ENCODE results near the gene SPIRE1. TPM values are rescaled to one million over a fixed set of nuclear protein-coding genes. Genes with fewer than 3 reads are reported as not detected.

Gene SPIRE1
- total RNA-seq, 1 experiment from 2014 or later, result 16.6 TPM

DNA sequence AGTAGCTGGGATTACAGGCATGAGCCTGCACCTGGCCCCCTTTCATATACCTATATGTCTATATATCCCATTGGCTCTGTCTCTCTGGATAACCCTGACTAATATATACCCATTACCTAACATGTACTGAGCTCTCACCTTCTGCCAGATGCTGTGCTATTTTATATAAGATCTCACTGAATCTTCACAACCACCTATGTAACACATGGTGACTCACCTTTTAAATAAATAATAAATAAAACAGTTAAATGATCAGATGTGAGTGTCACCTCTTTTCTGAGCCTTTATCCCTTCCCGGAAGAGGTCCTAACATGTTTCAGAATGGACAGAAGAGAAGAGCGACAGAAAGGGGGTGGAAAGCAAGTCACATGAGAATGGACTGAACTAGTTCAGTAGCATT lies 123.1 kb downstream of the SPIRE1 start:
- no peak overlapping the region for H2BK15ac ChIP-seq (ENCODE audit: low read depth, low read length)
- H3K23ac ChIP-seq (ENCODE audit: insufficient read length, low read depth, low read length), result no peak overlapping the region
- H3K9ac ChIP-seq (ENCODE audit: extremely low read depth, insufficient read length, low read length), result no peak overlapping the region
- no peaks in the 10 kb centered on the region for H3K27me3 ChIP-seq (ENCODE audit: insufficient read depth, low read length)
- no peak overlapping the region for H3K56ac ChIP-seq (ENCODE audit: insufficient read length, low read depth, low read length)
- H2AK5ac ChIP-seq (ENCODE audit: insufficient read length, low read length), result no peak overlapping the region
- H3K27ac ChIP-seq (ENCODE audit: insufficient read length, low read depth, low read length), result no peak overlapping the region
- TF ChIP-seq, protein P1, sequence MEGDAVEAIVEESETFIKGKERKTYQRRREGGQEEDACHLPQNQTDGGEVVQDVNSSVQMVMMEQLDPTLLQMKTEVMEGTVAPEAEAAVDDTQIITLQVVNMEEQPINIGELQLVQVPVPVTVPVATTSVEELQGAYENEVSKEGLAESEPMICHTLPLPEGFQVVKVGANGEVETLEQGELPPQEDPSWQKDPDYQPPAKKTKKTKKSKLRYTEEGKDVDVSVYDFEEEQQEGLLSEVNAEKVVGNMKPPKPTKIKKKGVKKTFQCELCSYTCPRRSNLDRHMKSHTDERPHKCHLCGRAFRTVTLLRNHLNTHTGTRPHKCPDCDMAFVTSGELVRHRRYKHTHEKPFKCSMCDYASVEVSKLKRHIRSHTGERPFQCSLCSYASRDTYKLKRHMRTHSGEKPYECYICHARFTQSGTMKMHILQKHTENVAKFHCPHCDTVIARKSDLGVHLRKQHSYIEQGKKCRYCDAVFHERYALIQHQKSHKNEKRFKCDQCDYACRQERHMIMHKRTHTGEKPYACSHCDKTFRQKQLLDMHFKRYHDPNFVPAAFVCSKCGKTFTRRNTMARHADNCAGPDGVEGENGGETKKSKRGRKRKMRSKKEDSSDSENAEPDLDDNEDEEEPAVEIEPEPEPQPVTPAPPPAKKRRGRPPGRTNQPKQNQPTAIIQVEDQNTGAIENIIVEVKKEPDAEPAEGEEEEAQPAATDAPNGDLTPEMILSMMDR (conservative IDR thresholded peaks at IDR 0.05), result no peak
- H3K79me2 ChIP-seq (ENCODE audit: insufficient read depth, low read length), result no peaks in the 10 kb centered on the region; the same call in 1 of the 2 replicates
- no peak overlapping the region for H2BK5ac ChIP-seq (ENCODE audit: insufficient read length, low read length)
- no peak overlapping the region for H3K4ac ChIP-seq (ENCODE audit: low read depth, low read length)
- no CpG with 5 or more reads among the region's 2 CpGs for WGBS (ENCODE audit: extremely low coverage, insufficient read length, low lambda C conversion rate)
- no peak overlapping the region for H4K5ac ChIP-seq (ENCODE audit: insufficient read length, low read depth, low read length)
- no peak overlapping the region for H4K91ac ChIP-seq (ENCODE audit: insufficient read length, low read depth, low read length)
- Mint-ChIP-seq H3K27me3 (ENCODE audit: low read depth) (peaks cover 1% of the 10 kb centered on the region; the same call in 1 of the 2 replicates), H3K4me3 (no peak overlapping the region), H3K36me3 (ENCODE audit: insufficient read depth in 1 of 3, low read depth in 3 of 3) (peaks cover 0 to 3% (median 0%) of the 10 kb centered on the region in 3 experiments; a peak in 1 of 7 replicates), H3K27ac (no peak overlapping the region), H3K9me3 (peaks cover 0 to 4% of the 10 kb centered on the region in 2 experiments; a peak in 2 of 5 replicates), H3K4me1 (peaks cover 0 to 4% of the 10 kb centered on the region in 2 experiments; a peak in 1 of 4 replicates)
- H2BK12ac ChIP-seq (ENCODE audit: insufficient read length, low read depth, low read length), result no peak overlapping the region
- H3K9me3 ChIP-seq (ENCODE audit: control insufficient read depth, low read depth, low read length), result no peaks in the 10 kb centered on the region
- H3K14ac ChIP-seq (ENCODE audit: insufficient read depth, low read length), result no peak overlapping the region
- no peak overlapping the region for H2BK20ac ChIP-seq (ENCODE audit: low read depth, low read length, poor library complexity, severe bottlenecking)
- H2AFZ ChIP-seq (ENCODE audit: low read length), result no peak overlapping the region
- no peak overlapping the region for H3K4me2 ChIP-seq (ENCODE audit: insufficient read depth, insufficient read length, low read length)
- no peaks in the 10 kb centered on the region for H3K79me1 ChIP-seq (ENCODE audit: insufficient read depth, low read depth, low read length, poor library complexity, severe bottlenecking)
- H3T11ph ChIP-seq (ENCODE audit: low read length), result no peak overlapping the region
- DNase-seq, result no peak
- H2BK120ac ChIP-seq (ENCODE audit: low read depth, low read length, poor library complexity, severe bottlenecking), result no peak overlapping the region
- H4K8ac ChIP-seq (replicated peaks; ENCODE audit: insufficient read length, low read depth, low read length), result no peak overlapping the region
- no peaks in the 10 kb centered on the region for H3K23me2 ChIP-seq (ENCODE audit: insufficient read length, low read depth, low read length, poor library complexity, severe bottlenecking)
- no peak overlapping the region for H3K18ac ChIP-seq (ENCODE audit: insufficient read length, low read depth, low read length)
- no peaks in the 10 kb centered on the region for H3K4me1 ChIP-seq (ENCODE audit: insufficient read depth, low read length)
- H4K20me1 ChIP-seq (ENCODE audit: control insufficient read depth, insufficient read depth, insufficient read length), result no peaks in the 10 kb centered on the region

Measured in H9 (cell line).